Measurements from ENCODE around the gene LAMTOR5. TPM values are rescaled to one million over a fixed set of nuclear protein-coding genes. Genes with fewer than 3 reads are reported as not detected.

Gene LAMTOR5
- total and polyA plus RNA-seq, 10 of the 15 experiments (the other 5 are each of a cell fraction or from before 2014, with no cell fraction given): 64.1 to 613 (median 315) TPM

GRCh38 chr1:110457206-110457605, 49.7 kb upstream of the LAMTOR5 start:
- Histone ChIP-seq H3K9ac (ENCODE audit: control insufficient read depth, insufficient read depth, low read length) (no peak overlapping the region), H4K20me1 (ENCODE audit: control insufficient read depth, insufficient read depth) (no peaks in the 10 kb centered on the region), H3K4me1 (ENCODE audit: control insufficient read depth, insufficient read depth, low read length) (no peaks in the 10 kb centered on the region), H2AFZ (ENCODE audit: control insufficient read depth, low read depth, low read length) (no peak overlapping the region), H3K79me2 (ENCODE audit: control insufficient read depth, insufficient read depth, low read length) (no peaks in the 10 kb centered on the region), H3K9me3 (replicated peaks; ENCODE audit: control insufficient read depth, insufficient read depth, low read length) (no peaks in the 10 kb centered on the region), H3K27me3 (replicated peaks in 1 of 2; ENCODE audit: control insufficient read depth in 2 of 2, insufficient read depth in 2 of 2, low read length in 1 of 2) (peaks cover 0 to 4% of the 10 kb centered on the region in 2 experiments; a peak in 1 of 4 replicates), H3K27ac (ENCODE audit: control insufficient read depth, insufficient read depth) (no peak overlapping the region), H3K36me3 (ENCODE audit: control insufficient read depth in 2 of 2, insufficient read depth in 2 of 2, low read length in 1 of 2) (no peaks in the 10 kb centered on the region), H3K4me3 (no peak overlapping the region), H3K4me2 (ENCODE audit: control insufficient read depth, insufficient read depth) (no peak overlapping the region)
- intact Hi-C loops (cut with micrococcal nuclease; ENCODE audit: unreplicated experiment): no loop called here
- CTCF ChIA-PET: interaction anchor here (0.9 to 4.7 kb wide), 5 partner anchors 39 to 260 kb away, joined by 3 to 146 read pairs (median 5); partner anchors contain the start of gene KCNC4
- BruUV-seq (replicated peaks): no TSS peak
- TF ChIP-seq FOXM1 (IDR thresholded peaks at IDR 0.05; ENCODE audit: low read depth, low read length): no peak
- TF ChIP-seq WRNIP1 (IDR thresholded peaks at IDR 0.05; ENCODE audit: borderline replicate concordance, low read depth, low read length): no peak
- no peak for TF ChIP-seq E4F1 (IDR thresholded peaks at IDR 0.05; ENCODE audit: borderline replicate concordance, partially characterized antibody)
- no peak for TF ChIP-seq MTA3 (IDR thresholded peaks at IDR 0.05; ENCODE audit: borderline replicate concordance, low read length)
- TF ChIP-seq MYC (IDR thresholded peaks at IDR 0.05; ENCODE audit: insufficient read depth, insufficient read length, insufficient replicate concordance, low read length, severe bottlenecking): no peak
- TF ChIP-seq HDAC6 (IDR thresholded peaks at IDR 0.05; ENCODE audit: unreplicated experiment): no peak
- TF ChIP-seq CREM (IDR thresholded peaks at IDR 0.05; ENCODE audit: low read depth): no peak
- no peak for TF ChIP-seq EP300 (IDR thresholded peaks at IDR 0.05; ENCODE audit: borderline replicate concordance in 1 of 2, control insufficient read depth in 1 of 2, low read depth in 2 of 2, low read length in 2 of 2)
- TF ChIP-seq RAD21 (IDR thresholded peaks at IDR 0.05; ENCODE audit: insufficient read depth, low read depth, low read length): no peak
- no peak for TF ChIP-seq JUNB (IDR thresholded peaks at IDR 0.05)
- TF ChIP-seq NFYB (IDR thresholded peaks at IDR 0.05; ENCODE audit: insufficient read depth, low read depth, low read length): no peak
- TF ChIP-seq MXI1 (IDR thresholded peaks at IDR 0.05; ENCODE audit: low read depth, low read length): no peak
- no peak for TF ChIP-seq NKRF (conservative IDR thresholded peaks at IDR 0.05)
- no peak for TF ChIP-seq ZNF217 (IDR thresholded peaks at IDR 0.05)
- TF ChIP-seq PKNOX1 (IDR thresholded peaks at IDR 0.05): no peak
- TF ChIP-seq ZBTB33 (IDR thresholded peaks at IDR 0.05): no peak
- SMC1A ChIA-PET (ENCODE audit: uncharacterized antibody, unreplicated experiment): interaction anchor here (1.2 to 1.4 kb wide), 2 partner anchors 249 to 254 kb away, joined by 5 to 6 read pairs; no protein-coding TSS in a partner anchor
- 29% methylated on average over 5 of the region's 5 CpGs for WGBS (ENCODE audit: insufficient coverage, insufficient replicate concordance, low lambda C conversion rate, missing lambda C conversion rate)
- POLR2A ChIA-PET: no interaction called here
- in situ Hi-C loops (cut with MboI): no loop called here
- FAIRE-seq (no peak), DNase-seq (ENCODE audit: low read depth, low spot score) (no peak), ATAC-seq (no peak)
- RAD21 ChIA-PET (ENCODE audit: unreplicated experiment): interaction anchor here (1.5 kb wide), 1 partner anchor 250 kb away, joined by 3 read pairs; no protein-coding TSS in a partner anchor
